Stimulated activated CD8-positive, alpha-beta memory T cell treated with anti-CD3 and anti-CD28 coated beads, Interleukin-2, amount 100 ng/mL, for 1 hour (primary cell): ENCODE measurements around the gene BASP1.
"Not testable (repeated sequence)": the region's sequence is repeated elsewhere in the genome, so short reads cannot be mapped to it uniquely, and the experiment has no call there.

ENCODE experiments used
- DNase-seq, 2 donors: peaks; one replicate each; pipeline ENCODE4 v3.0.0-alpha.2; 2020; ENCODE audit warnings: low read depth in 2 of 2

Gene BASP1

DNA sequence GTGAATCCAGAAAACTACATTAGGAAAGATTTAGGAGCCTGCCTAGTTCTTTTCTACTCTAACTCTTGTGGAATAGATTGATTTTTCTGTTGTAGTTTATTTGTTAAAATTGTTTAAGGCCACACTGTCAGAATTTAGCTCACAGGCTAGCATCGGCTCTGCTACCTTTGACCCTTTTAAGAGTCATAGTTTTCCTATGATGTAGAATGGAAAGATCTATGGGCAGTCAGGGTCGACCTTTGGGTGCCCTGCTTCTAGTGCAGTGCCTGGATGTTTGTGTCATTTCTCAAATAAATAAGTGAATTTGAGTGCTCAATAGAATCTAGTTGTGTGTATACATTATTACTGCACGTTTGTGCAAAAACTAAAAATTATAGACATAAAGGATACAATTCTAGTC lies 38.7 kb downstream of the BASP1 start:
- DNase-seq, result no peak

GRCh38 chr5:17256839-17257238 lies 39.4 kb downstream of the BASP1 start:
- no peak for DNase-seq

DNA sequence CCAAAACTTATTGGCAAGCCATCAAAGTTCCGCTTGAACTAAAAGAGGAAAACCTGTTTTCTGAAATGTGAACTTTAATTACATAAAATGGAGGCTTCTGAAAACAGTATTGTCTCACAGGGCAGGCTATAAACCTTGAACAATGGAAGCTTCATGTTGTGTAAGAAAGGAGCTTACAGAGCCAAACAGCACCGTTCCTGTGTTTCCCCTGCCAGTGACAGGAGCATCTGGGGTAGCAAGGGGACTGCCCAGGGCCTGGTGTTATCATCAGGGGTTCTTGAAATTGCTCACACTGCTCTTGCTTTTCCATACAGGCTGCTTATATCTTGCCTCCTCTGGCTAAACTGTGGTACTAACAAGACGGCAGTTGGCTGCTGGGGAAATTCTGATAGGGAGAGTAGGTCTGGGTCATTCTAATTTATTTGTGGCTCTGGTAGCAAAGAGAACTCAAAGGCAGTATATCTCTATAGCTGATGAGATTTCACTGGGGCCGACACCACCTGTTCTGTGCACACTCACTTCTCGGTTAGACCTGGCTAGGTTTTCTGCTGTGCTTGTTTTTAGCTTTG lies 40.4 kb downstream of the BASP1 start:
- no peak for DNase-seq

- DNase-seq, result no peak
Measured at GRCh38 chr5:17258431-17258830, 41.0 kb downstream of the BASP1 start.

- DNase-seq, result not testable (repeated sequence)
Measured at GRCh38 chr5:17259012-17259411, 41.6 kb downstream of the BASP1 start.

DNA sequence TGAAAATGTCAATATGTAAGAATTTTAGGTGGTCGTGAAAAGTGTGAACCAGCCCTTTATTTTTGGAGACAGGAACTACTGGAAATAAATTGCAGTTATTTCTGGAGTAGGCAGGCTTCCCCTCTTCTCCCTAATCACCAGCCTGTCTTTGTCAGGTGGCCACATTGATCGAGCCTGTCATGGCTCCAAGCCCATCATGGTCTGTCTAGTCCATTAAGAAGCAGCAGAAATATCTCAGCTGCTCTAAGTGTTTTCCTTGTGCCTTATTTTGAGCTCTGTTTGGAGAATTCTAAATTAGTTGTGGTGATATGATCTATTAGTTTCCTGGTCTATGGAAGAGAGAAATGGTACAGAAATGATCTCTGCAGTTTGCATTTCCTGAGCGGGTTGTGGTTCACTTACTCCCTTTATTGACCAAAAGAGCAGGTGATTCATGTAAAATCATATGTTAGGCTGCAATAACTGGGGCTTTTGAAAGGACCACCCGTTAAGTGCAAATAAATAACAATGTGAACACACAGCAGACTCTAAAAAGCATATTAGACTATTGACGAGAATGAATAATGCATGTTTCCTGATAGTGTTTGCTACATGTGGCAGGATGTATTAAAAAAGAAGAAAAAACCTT lies 42.3 kb downstream of the BASP1 start:
- no peak for DNase-seq

DNA sequence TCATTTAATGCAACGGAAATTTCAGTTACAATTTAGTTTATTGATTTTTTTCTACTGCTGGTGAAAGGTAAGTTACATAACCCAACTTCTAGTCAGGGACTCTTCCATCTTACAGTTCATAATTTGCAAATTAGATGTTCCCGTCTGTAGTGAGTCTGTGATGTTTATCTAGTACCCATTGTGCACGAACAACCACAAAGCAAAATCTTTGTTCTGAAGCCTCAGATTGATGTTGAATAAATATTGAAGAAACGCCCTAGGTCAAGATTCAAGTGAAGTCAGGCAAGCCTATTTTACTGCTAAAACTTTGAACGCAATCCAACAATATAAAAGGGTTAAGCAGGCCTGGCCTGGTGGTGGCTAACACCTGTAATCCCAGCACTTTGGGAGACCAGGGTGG lies 43.1 kb downstream of the BASP1 start:
- DNase-seq, result no peak

DNA sequence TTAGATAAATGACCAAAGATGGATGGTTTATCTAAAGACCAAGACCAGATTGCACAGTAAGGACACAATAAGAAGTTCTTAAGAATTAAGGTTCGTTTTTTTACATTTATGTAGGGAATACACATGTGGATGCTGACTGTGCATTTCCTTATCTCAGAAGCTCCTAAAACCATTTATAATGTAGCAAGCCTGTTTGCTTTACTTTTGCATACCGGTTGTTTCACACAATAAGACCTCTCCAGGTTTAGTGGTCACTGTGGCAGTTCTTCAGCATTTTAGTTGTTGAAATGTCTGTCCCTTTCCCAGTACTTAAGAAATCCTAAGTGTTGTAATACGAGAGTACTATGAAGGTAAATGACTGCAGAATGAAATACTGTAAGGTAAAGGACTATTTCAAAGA lies 43.6 kb downstream of the BASP1 start:
- DNase-seq, result no peak

GRCh38 chr5:17265041-17265440 lies 47.6 kb downstream of the BASP1 start:
- DNase-seq, result no peak

GRCh38 chr5:17267106-17267505 lies 49.7 kb downstream of the BASP1 start:
- DNase-seq, result no peak

- DNase-seq, result no peak
Measured at GRCh38 chr5:17269201-17269600, 51.8 kb downstream of the BASP1 start.

- DNase-seq, result no peak
Measured at GRCh38 chr5:17272111-17272510, 54.7 kb downstream of the BASP1 start.

DNA sequence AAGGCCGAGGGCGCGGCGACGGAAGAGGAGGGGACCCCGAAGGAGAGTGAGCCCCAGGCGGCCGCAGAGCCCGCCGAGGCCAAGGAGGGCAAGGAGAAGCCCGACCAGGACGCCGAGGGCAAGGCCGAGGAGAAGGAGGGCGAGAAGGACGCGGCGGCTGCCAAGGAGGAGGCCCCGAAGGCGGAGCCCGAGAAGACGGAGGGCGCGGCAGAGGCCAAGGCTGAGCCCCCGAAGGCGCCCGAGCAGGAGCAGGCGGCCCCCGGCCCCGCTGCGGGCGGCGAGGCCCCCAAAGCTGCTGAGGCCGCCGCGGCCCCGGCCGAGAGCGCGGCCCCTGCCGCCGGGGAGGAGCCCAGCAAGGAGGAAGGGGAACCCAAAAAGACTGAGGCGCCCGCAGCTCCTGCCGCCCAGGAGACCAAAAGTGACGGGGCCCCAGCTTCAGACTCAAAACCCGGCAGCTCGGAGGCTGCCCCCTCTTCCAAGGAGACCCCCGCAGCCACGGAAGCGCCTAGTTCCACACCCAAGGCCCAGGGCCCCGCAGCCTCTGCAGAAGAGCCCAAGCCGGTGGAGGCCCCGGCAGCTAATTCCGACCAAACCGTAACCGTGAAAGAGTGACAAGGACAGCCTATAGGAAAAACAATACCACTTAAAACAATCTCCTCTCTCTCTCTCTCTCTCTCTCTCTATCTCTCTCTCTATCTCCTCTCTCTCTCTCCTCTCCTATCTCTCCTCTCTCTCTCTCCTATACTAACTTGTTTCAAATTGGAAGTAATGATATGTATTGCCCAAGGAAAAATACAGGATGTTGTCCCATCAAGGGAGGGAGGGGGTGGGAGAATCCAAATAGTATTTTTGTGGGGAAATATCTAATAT lies 58.1 kb downstream of the BASP1 start:
- DNase-seq, result no peak

DNA sequence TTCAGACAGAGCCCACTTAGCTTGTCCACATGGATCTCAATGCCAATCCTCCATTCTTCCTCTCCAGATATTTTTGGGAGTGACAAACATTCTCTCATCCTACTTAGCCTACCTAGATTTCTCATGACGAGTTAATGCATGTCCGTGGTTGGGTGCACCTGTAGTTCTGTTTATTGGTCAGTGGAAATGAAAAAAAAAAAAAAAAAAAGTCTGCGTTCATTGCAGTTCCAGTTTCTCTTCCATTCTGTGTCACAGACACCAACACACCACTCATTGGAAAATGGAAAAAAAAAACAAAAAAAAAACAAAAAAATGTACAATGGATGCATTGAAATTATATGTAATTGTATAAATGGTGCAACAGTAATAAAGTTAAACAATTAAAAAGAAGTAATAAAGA lies 59.0 kb downstream of the BASP1 start:
- DNase-seq, result no peak

GRCh38 chr5:17277907-17278306 lies 60.5 kb downstream of the BASP1 start:
- no peak for DNase-seq

- no peak for DNase-seq
Measured at GRCh38 chr5:17278931-17279330, 61.5 kb downstream of the BASP1 start.

DNA sequence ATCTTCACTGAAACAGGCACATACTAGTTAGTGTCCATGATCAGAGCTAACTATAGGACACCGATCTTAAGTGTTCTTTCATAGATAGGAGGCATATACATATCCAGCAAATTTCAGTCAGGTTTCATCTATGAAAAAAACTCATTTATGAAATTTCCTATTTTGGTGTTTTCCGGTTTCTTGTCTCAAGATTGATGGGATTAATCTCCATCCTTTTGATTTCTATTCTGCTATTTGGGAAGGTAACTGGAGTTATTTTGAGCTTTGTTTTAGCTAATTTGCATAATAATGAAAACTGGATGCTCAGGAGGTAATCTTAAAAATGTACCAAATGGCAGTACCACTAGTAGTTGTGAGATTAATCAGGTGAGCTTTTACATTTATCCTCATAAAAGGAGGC lies 62.1 kb downstream of the BASP1 start:
- no peak for DNase-seq

DNA sequence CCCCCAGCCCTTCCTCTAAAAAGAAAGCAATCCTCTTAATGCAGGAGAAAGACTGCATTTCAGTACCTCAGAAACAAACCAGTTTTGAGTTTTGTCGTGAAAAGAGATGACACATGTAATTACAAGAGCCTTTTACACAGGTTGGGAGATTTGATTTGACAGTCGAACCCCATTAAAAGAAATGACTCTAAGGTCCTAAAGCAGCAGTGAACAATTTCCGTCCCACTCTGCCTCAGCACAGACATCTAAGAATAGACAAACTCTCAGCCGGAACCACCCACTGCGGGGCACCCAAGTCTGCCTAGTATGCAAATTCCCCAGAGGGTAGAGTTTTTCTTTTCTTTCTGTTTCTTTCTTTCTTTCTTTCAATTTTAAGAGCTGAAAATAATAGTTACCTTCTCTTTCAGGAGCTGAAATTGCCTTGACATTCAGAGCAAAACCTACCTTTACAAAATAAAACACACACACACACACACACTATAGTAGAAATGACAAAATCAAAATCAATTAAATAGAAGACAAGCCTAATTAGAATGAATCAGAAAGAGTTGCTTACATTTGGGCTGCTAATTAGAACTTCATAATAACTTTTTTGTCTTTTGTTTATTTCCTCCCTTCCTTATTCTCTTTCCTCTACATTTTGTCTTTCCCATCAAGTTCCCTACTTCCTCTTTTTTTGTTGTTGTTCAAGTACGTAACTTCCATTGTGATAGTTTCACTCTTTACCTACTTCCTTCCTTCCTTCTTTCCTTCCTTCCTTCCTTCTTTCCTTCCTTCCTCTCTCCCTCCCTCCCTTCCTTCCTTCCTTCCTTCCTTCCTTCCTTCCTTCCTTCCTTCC lies 65.1 kb downstream of the BASP1 start:
- no peak for DNase-seq

DNA sequence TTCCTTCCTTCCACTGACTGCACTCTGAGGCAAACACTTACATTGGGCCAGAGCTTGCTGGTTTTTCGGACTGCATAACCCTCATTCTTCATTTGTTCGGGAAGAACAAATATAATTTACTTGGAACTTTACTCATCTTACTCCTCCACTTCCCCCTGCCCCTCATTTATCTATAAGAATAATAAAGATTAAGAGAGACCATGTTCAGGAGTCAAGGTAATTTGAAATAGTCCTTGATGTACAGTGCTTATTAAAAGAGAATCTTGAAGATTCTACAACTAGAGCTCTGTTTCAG lies 65.6 kb downstream of the BASP1 start:
- DNase-seq, result no peak

DNA sequence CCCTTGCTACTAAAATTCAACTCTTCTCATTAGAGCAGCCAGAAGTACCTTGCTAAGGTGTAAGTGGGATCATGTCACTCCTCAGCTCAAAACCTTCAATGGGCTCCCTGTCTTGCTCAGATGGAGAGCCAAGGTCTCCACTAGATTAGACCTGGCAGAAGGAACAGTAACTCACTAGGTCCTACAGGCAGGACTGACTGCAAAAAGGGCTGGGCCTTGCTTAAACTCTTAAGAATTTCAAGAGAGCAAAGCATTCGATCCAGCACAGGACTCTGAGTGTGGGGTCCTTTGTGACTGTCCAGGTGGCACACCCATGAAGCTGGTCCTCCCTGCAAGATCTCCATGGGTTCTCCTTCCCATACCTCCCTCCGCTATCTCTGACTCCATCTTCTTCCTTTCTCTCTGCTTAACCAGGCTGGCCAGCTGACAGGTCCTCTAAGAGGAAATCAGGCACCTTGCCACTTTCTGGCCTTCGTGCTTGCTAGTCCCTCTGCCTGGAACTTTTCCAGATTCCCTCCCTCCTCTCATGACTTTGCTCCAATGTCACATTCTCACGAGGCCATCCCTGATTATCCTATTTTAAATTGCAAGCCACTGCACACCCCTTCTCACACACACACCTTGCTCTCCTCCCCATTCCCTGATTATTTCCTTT lies 70.2 kb downstream of the BASP1 start:
- no peak for DNase-seq

DNA sequence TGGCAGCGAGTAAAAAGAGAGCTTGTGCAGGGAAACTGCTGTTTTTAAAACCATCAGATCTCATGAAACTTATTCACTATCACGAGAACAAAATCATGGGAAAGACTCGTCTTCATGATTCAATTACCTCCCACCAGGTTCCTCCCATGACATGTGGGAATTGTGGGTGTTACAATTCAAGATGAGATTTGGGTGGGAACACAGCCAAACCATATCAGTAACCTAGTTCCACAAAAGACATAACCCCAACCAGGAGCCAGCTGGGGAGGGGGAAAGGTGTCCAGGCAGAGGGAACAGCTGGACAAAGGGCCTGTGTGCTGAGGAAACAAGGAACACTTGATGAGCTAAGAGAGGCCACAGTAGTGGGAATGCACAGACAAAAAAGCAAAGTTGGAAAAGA lies 71.1 kb downstream of the BASP1 start:
- no peak for DNase-seq
